ENCODE measurements around the gene CACFD1. TPM values are rescaled to one million over a fixed set of nuclear protein-coding genes. Genes with fewer than 3 reads are reported as not detected.
"Not testable (repeated sequence)": the region's sequence is repeated elsewhere in the genome, so short reads cannot be mapped to it uniquely, and the experiment has no call there.

Gene CACFD1
- polyA plus RNA-seq, 1 donor from 2014 or later: 15.9 TPM

DNA sequence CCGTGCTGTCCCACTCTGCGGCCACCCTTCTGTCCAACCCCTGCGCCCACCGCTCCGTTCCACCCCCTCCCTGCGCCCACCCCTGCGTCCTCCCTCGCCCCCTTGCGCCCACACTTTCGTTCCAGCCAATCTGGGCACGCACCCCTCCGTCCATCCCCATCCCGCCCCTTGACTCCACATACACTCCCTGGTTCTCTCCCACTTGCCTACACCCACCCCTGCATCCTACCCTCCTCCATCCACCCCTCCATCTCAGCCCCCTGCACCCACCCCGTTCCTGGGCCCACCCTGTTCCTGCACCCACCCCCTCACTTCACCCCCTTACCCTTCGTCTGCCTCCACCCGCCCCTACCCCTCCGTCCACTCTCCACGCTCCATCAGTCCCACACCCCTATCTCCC lies 30.6 kb upstream of the CACFD1 start:
- Mint-ChIP-seq H3K9me3 (no peaks in the 10 kb centered on the region), H3K36me3 (no peaks in the 10 kb centered on the region), H3K27ac (no peak overlapping the region), H3K27me3 (peaks cover 4% of the 10 kb centered on the region), H3K4me1 (peaks cover 0 to 7% (median 6%) of the 10 kb centered on the region in 3 donors), H3K4me3 (peak overlapping the region in 2 of 4 donors; percentile 72 to 77)

DNA sequence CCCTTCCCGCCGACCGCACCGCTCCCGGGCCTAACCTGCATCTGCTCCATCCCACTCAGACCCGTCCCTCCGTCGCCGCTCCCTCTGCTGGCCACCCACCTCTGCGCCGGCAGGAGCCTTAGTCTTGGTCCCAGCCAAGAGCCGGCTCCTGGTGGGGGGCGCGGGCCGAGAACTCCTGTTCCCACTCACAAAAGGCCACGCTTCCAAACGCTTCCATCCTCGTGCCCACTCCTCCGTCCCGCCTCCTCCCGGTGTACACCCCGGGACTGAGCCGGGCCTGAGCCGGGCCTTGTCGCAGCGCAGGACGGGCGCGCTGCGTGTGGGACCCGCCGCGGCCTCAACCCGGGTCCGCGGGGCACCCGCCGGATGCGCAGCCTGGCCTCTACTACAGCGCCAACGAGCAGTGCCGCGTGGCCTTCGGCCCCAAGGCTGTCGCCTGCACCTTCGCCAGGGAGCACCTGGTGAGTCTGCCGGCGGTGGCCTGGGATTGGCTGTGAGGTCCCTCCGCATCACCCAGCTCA lies 30.1 kb upstream of the CACFD1 start:
- no peaks in the 10 kb centered on the region for H3K9me3 Mint-ChIP-seq
- peak overlapping the region in 3 of 4 donors; percentile 50 to 77 (median 72) for H3K4me3 Mint-ChIP-seq
- peaks cover 4% of the 10 kb centered on the region for H3K27me3 Mint-ChIP-seq
- H3K4me1 Mint-ChIP-seq: peaks cover 0 to 7% (median 6%) of the 10 kb centered on the region in 3 donors
- no peaks in the 10 kb centered on the region for H3K36me3 Mint-ChIP-seq
- H3K27ac Mint-ChIP-seq: no peak overlapping the region

- peaks cover 0 to 7% (median 6%) of the 10 kb centered on the region in 3 donors for H3K4me1 Mint-ChIP-seq
- H3K9me3 Mint-ChIP-seq: no peaks in the 10 kb centered on the region
- peak overlapping the region in 3 of 4 donors; percentile 13 to 66 (median 28) for H3K4me3 Mint-ChIP-seq
- no peaks in the 10 kb centered on the region for H3K36me3 Mint-ChIP-seq
- H3K27ac Mint-ChIP-seq: peak overlapping the region in 1 of 3 donors; percentile 71
- peaks cover 4% of the 10 kb centered on the region for H3K27me3 Mint-ChIP-seq
Observed at GRCh38 chr9:133430244-133430643, 29.5 kb upstream of the CACFD1 start.

DNA sequence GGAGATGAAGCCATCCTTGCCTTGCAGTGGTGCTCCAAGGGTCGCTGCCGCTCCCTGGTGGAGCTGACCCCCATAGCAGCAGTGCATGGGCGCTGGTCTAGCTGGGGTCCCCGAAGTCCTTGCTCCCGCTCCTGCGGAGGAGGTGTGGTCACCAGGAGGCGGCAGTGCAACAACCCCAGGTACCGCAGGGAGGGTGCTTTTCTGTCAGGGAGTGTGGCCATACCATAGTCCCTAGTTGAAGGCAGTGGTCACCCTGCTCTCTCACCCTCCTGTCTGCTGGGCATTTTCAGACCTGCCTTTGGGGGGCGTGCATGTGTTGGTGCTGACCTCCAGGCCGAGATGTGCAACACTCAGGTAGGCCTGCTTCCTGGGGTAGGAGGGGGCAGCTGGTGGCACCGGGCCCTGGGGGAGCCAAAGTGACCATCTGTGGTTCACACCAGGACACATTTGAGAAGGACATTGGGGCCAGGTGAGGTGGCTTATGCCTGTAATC lies 26.4 kb upstream of the CACFD1 start:
- H3K27me3 Mint-ChIP-seq: peaks cover 2% of the 10 kb centered on the region
- peaks cover 0 to 6% (median 0%) of the 10 kb centered on the region in 3 donors for H3K4me1 Mint-ChIP-seq
- no peak overlapping the region for H3K27ac Mint-ChIP-seq
- H3K4me3 Mint-ChIP-seq: no peak overlapping the region
- H3K9me3 Mint-ChIP-seq: no peaks in the 10 kb centered on the region
- H3K36me3 Mint-ChIP-seq: no peaks in the 10 kb centered on the region

DNA sequence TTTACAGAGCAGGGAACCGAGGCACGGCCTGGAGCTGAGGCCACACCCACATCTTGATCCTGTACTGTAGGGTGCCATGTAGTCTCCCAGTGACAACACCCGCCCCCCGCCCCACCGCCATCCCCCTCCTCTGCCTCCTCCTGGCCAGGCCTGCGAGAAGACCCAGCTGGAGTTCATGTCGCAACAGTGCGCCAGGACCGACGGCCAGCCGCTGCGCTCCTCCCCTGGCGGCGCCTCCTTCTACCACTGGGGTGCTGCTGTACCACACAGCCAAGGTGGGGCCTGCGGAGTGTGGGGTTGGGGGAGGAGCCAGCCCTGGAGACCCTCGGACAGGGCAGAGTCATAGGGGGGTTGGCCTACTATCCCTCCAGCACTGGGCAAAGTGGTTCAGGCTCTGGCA lies 23.1 kb upstream of the CACFD1 start:
- no peaks in the 10 kb centered on the region for H3K9me3 Mint-ChIP-seq
- no peaks in the 10 kb centered on the region for H3K36me3 Mint-ChIP-seq
- H3K4me3 Mint-ChIP-seq: no peak overlapping the region
- no peak overlapping the region for H3K27ac Mint-ChIP-seq
- H3K27me3 Mint-ChIP-seq: peaks cover 4% of the 10 kb centered on the region
- peaks cover 7 to 16% (median 9%) of the 10 kb centered on the region in 3 donors for H3K4me1 Mint-ChIP-seq

DNA sequence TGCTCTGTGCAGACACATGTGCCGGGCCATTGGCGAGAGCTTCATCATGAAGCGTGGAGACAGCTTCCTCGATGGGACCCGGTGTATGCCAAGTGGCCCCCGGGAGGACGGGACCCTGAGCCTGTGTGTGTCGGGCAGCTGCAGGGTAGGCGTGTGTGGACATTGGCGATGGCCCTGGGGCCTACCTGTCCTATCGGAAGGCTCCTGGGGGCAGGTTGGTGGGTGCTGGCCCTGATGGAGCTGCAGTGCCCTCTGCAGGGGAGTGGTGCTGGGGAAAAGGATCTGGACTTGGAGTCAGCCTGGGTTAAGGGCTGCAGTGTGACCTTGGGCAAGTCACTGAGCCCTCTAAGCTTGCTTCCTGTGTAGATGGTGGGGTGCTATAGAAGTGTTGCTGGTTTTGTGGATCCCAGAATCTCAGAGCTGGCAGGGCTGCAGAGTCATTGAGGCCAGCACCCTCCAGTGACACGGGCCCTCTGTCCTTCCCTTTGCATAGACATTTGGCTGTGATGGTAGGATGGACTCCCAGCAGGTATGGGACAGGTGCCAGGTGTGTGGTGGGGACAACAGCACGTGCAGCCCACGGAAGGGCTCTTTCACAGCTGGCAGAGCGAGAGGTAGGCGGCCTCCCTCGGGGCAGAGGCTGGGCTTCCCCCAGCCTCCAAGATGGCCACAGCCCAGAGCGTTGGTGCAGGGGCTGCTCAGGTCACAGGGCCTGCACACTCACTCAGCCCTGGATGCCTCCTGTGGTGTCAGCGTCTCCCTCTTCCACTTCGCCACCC lies 21.8 kb upstream of the CACFD1 start:
- H3K9me3 Mint-ChIP-seq: no peaks in the 10 kb centered on the region
- H3K27ac Mint-ChIP-seq: peak overlapping the region in 1 of 3 donors; percentile 78
- H3K4me1 Mint-ChIP-seq: peaks cover 12 to 20% (median 13%) of the 10 kb centered on the region in 3 donors
- peaks cover 4% of the 10 kb centered on the region for H3K27me3 Mint-ChIP-seq
- H3K36me3 Mint-ChIP-seq: no peaks in the 10 kb centered on the region
- no peak overlapping the region for H3K4me3 Mint-ChIP-seq

DNA sequence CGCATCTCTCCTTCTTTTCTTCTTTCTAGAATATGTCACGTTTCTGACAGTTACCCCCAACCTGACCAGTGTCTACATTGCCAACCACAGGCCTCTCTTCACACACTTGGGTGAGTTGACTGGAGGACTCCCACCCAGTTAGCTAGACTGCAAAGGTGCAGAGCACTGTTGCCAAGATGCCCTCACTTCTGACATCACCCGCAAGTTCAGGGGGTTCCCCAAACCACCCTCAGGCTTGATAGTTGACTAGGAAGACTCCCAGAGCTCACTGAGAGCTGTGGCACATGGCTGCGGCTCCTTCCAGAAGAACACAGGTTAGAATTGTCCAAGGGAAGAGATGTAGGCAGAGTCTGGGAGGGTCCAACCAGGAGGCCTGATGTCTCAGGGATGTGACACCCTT lies 20.4 kb upstream of the CACFD1 start:
- H3K36me3 Mint-ChIP-seq: no peaks in the 10 kb centered on the region
- H3K4me3 Mint-ChIP-seq: no peak overlapping the region
- peaks cover 4% of the 10 kb centered on the region for H3K27me3 Mint-ChIP-seq
- H3K9me3 Mint-ChIP-seq: no peaks in the 10 kb centered on the region
- H3K27ac Mint-ChIP-seq: peak overlapping the region in 1 of 3 donors; percentile 26
- peaks cover 12 to 20% (median 13%) of the 10 kb centered on the region in 3 donors for H3K4me1 Mint-ChIP-seq

DNA sequence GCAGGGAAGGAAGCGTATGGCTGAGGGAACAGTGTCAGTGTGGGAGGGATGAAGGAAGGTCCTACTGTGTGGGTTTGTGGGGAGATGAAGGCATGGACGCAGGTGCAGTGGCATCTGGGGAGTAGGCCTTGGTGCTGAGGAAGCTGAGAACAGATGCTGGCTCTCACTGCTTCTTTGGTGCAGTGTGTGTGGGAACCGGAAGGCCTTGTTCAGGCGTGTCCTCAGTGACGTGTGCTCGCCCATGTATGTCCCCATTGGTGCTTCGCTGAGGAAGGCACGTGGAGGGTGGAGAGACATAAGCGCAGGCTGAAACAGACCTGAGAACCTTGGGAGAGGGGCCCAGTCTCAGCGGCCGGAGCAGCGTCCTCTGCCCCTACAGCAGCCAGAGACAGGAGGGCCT lies 18.9 kb upstream of the CACFD1 start:
- H3K9me3 Mint-ChIP-seq: no peaks in the 10 kb centered on the region
- H3K36me3 Mint-ChIP-seq: no peaks in the 10 kb centered on the region
- peaks cover 12 to 20% (median 13%) of the 10 kb centered on the region in 3 donors for H3K4me1 Mint-ChIP-seq
- H3K4me3 Mint-ChIP-seq: peak overlapping the region; percentile 8 to 67 (median 22)
- H3K27ac Mint-ChIP-seq: peak overlapping the region; percentile 28 to 99 (median 92)
- H3K27me3 Mint-ChIP-seq: peaks cover 4% of the 10 kb centered on the region

DNA sequence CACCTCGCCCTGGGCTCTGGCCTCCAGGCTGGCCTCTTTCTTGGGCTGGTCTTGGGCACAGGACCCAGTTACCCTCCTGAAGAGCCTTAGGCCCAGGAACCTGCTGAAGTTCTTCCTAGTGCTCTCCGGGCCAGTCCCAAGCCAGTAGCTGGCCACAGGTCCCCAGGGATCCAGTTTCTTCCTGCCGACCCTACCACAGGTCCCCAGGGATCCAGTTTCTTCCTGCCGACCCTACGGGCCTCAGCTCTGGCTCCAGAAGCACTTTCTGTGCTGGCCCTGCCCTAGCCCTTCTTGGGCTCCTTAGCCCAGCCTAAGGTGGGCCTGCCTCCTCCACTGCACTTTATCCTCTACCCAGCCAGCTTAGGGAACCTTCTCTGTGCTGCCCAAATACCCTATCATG lies 18.2 kb upstream of the CACFD1 start:
- no peaks in the 10 kb centered on the region for H3K36me3 Mint-ChIP-seq
- peaks cover 4% of the 10 kb centered on the region for H3K27me3 Mint-ChIP-seq
- peak overlapping the region; percentile 28 to 99 (median 76) for H3K27ac Mint-ChIP-seq
- peak overlapping the region in 1 of 4 donors; percentile 91 for H3K4me3 Mint-ChIP-seq
- peaks cover 12 to 20% (median 13%) of the 10 kb centered on the region in 3 donors for H3K4me1 Mint-ChIP-seq
- no peaks in the 10 kb centered on the region for H3K9me3 Mint-ChIP-seq

GRCh38 chr9:133443248-133443647 lies 16.5 kb upstream of the CACFD1 start:
- peak overlapping the region in 1 of 4 donors; percentile 22 for H3K4me3 Mint-ChIP-seq
- H3K9me3 Mint-ChIP-seq: no peaks in the 10 kb centered on the region
- H3K4me1 Mint-ChIP-seq: peaks cover 12 to 17% (median 13%) of the 10 kb centered on the region in 3 donors
- no peaks in the 10 kb centered on the region for H3K36me3 Mint-ChIP-seq
- peaks cover 1% of the 10 kb centered on the region for H3K27me3 Mint-ChIP-seq
- H3K27ac Mint-ChIP-seq: no peak overlapping the region

- Mint-ChIP-seq H3K36me3 (no peaks in the 10 kb centered on the region), H3K27ac (no peak overlapping the region), H3K4me1 (peaks cover 12 to 17% (median 13%) of the 10 kb centered on the region in 3 donors), H3K4me3 (peak overlapping the region in 1 of 4 donors; percentile 73), H3K9me3 (no peaks in the 10 kb centered on the region), H3K27me3 (peaks cover 1% of the 10 kb centered on the region)
Observed at GRCh38 chr9:133443982-133444381, 15.8 kb upstream of the CACFD1 start.

DNA sequence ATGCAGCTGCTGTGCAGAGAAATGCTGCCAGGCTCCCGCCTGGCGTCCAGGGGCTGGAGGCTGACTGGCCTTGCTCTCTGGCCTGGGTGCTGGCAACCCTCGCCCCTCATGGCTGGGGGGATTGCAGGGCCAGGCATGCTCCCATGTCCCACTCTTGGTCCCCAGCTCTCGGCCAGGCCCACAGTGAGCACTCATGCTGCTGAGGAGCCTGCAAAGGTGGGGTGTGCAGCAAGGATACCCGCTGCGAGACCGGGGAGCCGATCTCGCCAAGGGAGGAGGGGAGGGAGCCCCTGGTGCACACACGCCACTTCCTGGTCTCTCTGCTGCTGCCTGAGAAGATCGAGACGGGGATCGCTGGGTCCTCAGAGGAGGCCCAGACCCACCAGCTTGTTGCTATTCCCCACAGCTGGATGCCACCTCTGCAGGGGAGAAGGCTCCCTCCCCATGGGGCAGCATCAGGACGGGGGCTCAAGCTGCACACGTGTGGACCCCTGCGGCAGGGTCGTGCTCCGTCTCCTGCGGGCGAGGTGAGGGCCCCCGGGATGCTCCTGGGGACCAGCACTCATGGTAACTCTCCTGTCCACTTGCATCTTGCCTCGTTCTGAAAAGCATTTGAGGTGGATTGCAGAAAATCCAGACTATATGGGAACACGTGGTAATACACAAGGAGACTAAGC lies 14.3 kb upstream of the CACFD1 start:
- H3K9me3 Mint-ChIP-seq: no peaks in the 10 kb centered on the region
- H3K27ac Mint-ChIP-seq: no peak overlapping the region
- no peaks in the 10 kb centered on the region for H3K36me3 Mint-ChIP-seq
- peaks cover 1% of the 10 kb centered on the region for H3K27me3 Mint-ChIP-seq
- H3K4me1 Mint-ChIP-seq: peaks cover 11 to 14% (median 12%) of the 10 kb centered on the region in 3 donors
- no peak overlapping the region for H3K4me3 Mint-ChIP-seq

- peak overlapping the region in 1 of 4 donors; percentile 8 for H3K4me3 Mint-ChIP-seq
- H3K27ac Mint-ChIP-seq: no peak overlapping the region
- H3K36me3 Mint-ChIP-seq: no peaks in the 10 kb centered on the region
- H3K4me1 Mint-ChIP-seq: peaks cover 0 to 2% (median 0%) of the 10 kb centered on the region in 3 donors
- no peaks in the 10 kb centered on the region for H3K9me3 Mint-ChIP-seq
- no peaks in the 10 kb centered on the region for H3K27me3 Mint-ChIP-seq
Observed at GRCh38 chr9:133448487-133448972, 11.2 kb upstream of the CACFD1 start.

GRCh38 chr9:133449760-133450159 lies 10.0 kb upstream of the CACFD1 start:
- no peaks in the 10 kb centered on the region for H3K36me3 Mint-ChIP-seq
- peaks cover 0 to 2% (median 0%) of the 10 kb centered on the region in 3 donors for H3K4me1 Mint-ChIP-seq
- no peak overlapping the region for H3K4me3 Mint-ChIP-seq
- peaks cover 0 to 1% (median 0%) of the 10 kb centered on the region in 3 donors for H3K9me3 Mint-ChIP-seq
- H3K27me3 Mint-ChIP-seq: no peaks in the 10 kb centered on the region
- no peak overlapping the region for H3K27ac Mint-ChIP-seq

GRCh38 chr9:133451865-133452264 lies 7.9 kb upstream of the CACFD1 start:
- H3K9me3 Mint-ChIP-seq, H3K27me3 Mint-ChIP-seq, H3K36me3 Mint-ChIP-seq, H3K4me1 Mint-ChIP-seq: not testable (repeated sequence)
- peak overlapping the region in 2 of 3 donors; percentile 39 to 60 for H3K27ac Mint-ChIP-seq
- H3K4me3 Mint-ChIP-seq: peak overlapping the region in 1 of 4 donors; percentile 55
